ENCODE data around the gene FLYWCH2.

GRCh38 chr16:2848933-2849725 lies 33.9 kb upstream of the FLYWCH2 start:
- no peak for TF ChIP-seq CTCF (IDR thresholded peaks at IDR 0.05)
- no peak for TF ChIP-seq MAFK (IDR thresholded peaks at IDR 0.05; ENCODE audit: partially characterized antibody)
- TF ChIP-seq SMC3 (IDR thresholded peaks at IDR 0.05) = no peak
- no peak for TF ChIP-seq RAD21 (conservative IDR thresholded peaks at IDR 0.05 in 1 of 2, IDR thresholded peaks at IDR 0.05 in 1 of 2)
- TF ChIP-seq POLR2A (IDR thresholded peaks at IDR 0.05; ENCODE audit: low read length) = no peak
- TF ChIP-seq HOXA7 (CRISPR knock-in tag; IDR thresholded peaks at IDR 0.05) = no peak
- no peak for TF ChIP-seq FOSL2 (IDR thresholded peaks at IDR 0.05)
- no peak for TF ChIP-seq FOSL2 (CRISPR knock-in tag; IDR thresholded peaks at IDR 0.05)

Data from A549 (cell line).